GM13976 (cell line): ENCODE results near the gene TMEM81.

ENCODE experiments used
- DNase-seq: peaks from one replicate; pipeline ENCODE4 v3.0.0; 2012; ENCODE audit warnings: low spot score
- in situ Hi-C: fragments of 300-500 bp; cut with MboI; formaldehyde crosslinking; loops from one replicate; pipeline ENCODE4 v1.12.0; 2022; ENCODE audit warnings: low sequenced_read_pairs, mixed read lengths, inconsistent platforms; ENCODE audit not compliant: unreplicated experiment
- TF ChIP-seq, protein P1 (sequence below): IDR thresholded peaks from 2 replicates; pipeline ENCODE4 v1.5.1; 2012; ENCODE audit warnings: borderline replicate concordance, mild to moderate bottlenecking; ENCODE audit not compliant: insufficient read depth; ENCODE audit errors: extremely low read depth, missing control alignments, control extremely low read depth

TMEM81 gene

DNA sequence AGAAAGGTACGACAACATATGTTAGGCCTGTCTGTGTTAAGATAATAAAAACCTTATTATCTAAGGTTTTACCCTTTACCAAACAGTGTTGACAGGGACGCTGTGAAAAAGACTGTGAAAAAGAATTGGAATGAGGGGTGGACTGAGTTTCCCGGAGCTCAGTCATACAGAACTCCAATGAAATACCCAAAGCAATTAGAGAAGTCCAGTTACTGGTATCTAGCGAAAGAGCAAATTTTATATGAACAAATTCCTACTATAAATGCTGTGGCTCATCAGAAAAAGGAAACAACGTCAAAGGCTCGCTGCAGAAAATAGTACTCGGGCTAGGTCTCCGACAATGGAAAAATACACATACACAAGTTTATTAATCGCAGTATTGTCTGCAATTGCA, 38.2 kb upstream of the TMEM81 start:
- no peak for DNase-seq
- in situ Hi-C loops, result no loop called here
- TF ChIP-seq, protein P1, sequence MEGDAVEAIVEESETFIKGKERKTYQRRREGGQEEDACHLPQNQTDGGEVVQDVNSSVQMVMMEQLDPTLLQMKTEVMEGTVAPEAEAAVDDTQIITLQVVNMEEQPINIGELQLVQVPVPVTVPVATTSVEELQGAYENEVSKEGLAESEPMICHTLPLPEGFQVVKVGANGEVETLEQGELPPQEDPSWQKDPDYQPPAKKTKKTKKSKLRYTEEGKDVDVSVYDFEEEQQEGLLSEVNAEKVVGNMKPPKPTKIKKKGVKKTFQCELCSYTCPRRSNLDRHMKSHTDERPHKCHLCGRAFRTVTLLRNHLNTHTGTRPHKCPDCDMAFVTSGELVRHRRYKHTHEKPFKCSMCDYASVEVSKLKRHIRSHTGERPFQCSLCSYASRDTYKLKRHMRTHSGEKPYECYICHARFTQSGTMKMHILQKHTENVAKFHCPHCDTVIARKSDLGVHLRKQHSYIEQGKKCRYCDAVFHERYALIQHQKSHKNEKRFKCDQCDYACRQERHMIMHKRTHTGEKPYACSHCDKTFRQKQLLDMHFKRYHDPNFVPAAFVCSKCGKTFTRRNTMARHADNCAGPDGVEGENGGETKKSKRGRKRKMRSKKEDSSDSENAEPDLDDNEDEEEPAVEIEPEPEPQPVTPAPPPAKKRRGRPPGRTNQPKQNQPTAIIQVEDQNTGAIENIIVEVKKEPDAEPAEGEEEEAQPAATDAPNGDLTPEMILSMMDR, result no peak

DNA sequence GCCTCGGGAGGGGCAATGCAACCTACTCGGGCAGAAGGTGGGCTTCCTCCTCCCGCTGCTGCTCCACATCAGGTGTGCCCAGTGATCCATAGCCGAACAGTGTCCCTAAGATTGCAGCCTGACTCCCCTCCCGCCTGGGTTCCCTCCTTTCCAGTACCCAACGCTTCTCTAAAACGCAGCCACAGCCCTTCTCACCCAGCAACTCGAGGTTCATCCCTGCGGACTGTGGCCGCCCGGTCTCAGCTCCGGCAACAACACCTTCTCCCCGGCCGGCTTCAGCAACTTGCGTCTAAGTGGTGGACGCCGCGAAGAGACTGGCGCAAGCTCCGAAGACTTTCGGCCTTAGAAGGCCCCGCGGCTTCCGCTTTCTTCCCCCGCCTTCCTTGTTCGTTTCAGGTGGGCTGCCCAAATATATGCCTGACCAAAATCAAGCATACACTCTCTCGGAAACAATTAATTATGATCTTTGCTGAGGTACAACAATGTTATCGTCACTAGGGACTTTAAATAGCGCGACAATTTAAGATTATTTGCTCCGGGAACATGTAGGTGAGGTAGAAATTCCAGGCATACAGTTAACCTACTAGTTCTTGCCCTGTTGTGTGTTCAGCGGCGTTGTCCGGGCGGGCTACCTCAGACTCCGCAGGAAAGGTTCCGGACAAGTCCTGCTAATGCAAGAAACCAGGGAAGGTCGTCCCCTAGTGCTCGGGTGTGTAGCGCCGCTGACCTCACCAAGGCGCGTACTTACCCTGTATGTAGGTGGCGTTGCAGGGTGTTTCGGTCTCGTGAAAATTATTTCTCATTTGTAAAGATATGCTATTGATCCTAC, 37.6 kb upstream of the TMEM81 start, which contains the start of gene RBBP5:
Gene RBBP5, minus strand, starts transcription at position 319 of the 829 bp plus-strand sequence. Its CDS starts 105 bp downstream, at position 214.
- in situ Hi-C loops, result no loop called here
- DNase-seq, result peak; percentile 89

DNA sequence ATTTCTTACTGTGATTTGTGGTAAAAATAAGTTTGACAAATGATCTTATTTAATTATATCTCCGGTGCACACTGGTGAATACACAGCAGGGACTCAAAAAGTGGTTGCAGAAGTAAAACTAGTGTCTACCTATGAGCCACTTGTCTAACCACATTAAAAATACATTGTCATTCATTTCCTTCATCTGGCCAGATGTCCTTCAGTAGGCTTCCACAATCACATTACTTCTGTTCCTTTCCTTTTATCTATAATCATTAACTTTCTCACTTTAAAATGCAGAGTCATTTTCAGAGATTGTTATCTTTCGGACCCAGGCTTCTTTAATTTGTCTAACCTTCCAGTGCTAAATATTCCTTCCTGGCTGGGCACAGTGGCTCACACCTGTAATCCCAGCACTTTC, 34.5 kb upstream of the TMEM81 start:
- no peak for DNase-seq
- in situ Hi-C loops, result no loop called here
- TF ChIP-seq, protein P1, result no peak

More for the DNA sequence above, 37.6 kb upstream of the TMEM81 start, which contains the start of gene RBBP5:
- TF ChIP-seq, protein P1, result peak; percentile 75

DNA sequence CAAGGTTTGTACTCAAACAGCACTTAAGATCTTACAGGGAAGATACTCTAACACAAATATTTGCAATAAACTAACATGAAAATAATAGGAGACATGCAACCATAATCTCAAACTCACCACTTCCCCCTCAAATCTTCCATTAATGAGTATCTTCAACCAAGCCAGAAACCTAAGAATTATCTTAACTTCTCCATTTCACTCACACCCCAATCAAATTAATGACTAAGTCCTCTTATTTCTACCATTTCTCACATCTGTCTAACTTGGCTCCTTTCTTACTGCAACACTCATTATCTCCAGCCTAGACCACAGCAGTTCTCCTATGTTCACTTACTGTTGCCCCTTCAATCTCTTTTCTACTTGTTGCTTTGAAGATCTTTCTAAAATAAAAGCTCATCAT, 27.1 kb upstream of the TMEM81 start:
- DNase-seq, result no peak
- TF ChIP-seq, protein P1, result no peak

DNA sequence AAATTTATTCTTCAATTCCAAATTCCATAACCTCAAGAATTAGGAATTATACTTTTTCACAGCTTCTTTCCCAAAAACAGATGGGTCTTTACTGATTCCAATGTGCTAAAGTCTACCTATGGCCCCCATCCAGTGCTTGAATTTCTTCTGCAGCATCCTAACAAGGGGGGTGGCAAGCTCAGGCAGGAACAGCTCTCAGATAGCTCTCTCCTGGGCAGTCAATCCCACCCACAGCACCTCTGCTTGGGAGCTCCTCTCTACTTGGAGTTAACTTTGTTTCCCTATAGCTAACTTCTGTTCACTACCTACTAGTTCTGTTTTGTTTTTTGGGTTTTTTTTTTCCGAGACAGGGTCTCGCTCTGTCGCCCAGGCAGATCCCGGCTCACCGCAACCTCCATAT, 25.5 kb upstream of the TMEM81 start:
- DNase-seq, result no peak
- in situ Hi-C loops, result no loop called here
- TF ChIP-seq, protein P1, result no peak

More for the DNA sequence above, 27.1 kb upstream of the TMEM81 start:
- in situ Hi-C loops, result no loop called here

DNA sequence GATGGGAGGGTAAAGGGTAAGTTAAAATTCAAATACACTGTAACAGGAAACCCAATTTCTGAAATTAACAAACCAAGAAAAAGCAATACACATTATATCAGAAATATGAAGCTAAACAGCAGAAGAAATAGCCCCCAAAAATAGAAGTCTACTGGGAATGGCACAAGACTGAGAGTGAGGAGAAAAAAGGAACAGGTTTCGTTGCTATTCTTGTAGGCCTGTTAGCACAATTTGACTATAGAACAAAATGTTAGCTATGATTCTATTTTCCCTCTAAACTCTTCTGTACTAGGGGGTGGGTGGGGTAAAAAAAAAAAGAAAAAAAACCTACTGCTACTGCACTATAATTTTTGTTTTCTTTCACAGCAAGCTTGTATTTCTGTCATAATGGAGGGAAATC, 25.0 kb upstream of the TMEM81 start:
- TF ChIP-seq, protein P1, result no peak
- DNase-seq, result no peak
- in situ Hi-C loops, result no loop called here
